GM21447 (cell line): ENCODE measurements around the gene ZNF48.
"Not testable (repeated sequence)": the region's sequence is repeated elsewhere in the genome, so short reads cannot be mapped to it uniquely, and the experiment has no call there.

Source experiments
- ATAC-seq: cut with Tn5 transposase; IDR thresholded peaks from one replicate; pipeline ENCODE4 v1.9.1; 2021; ENCODE audit not compliant: unreplicated experiment

The ZNF48 gene

GRCh38 chr16:30377050-30377811, 18.0 kb upstream of the ZNF48 start:
- no peak for ATAC-seq

DNA sequence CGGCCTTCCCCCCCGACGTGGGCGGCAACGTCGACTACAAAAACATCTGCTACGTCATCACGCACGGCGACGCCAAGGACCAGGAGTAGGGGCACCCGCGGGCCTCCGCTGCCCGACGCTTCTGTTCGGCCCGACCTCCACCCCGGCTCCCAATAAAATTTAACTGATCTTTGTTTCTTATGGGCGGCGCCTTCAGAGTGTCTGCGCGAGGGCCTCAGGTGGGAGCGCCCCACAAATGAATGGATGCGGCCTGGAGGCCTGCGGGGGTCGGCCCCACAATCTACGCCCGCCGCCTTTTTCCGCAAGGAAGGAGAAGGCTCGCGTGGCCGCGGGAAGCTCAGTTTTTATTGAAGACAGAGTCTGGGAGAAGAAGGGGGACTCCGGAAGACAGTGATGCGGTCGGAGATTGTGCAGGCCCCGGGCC, 17.4 kb upstream of the ZNF48 start:
- peak; percentile 39 for ATAC-seq

DNA sequence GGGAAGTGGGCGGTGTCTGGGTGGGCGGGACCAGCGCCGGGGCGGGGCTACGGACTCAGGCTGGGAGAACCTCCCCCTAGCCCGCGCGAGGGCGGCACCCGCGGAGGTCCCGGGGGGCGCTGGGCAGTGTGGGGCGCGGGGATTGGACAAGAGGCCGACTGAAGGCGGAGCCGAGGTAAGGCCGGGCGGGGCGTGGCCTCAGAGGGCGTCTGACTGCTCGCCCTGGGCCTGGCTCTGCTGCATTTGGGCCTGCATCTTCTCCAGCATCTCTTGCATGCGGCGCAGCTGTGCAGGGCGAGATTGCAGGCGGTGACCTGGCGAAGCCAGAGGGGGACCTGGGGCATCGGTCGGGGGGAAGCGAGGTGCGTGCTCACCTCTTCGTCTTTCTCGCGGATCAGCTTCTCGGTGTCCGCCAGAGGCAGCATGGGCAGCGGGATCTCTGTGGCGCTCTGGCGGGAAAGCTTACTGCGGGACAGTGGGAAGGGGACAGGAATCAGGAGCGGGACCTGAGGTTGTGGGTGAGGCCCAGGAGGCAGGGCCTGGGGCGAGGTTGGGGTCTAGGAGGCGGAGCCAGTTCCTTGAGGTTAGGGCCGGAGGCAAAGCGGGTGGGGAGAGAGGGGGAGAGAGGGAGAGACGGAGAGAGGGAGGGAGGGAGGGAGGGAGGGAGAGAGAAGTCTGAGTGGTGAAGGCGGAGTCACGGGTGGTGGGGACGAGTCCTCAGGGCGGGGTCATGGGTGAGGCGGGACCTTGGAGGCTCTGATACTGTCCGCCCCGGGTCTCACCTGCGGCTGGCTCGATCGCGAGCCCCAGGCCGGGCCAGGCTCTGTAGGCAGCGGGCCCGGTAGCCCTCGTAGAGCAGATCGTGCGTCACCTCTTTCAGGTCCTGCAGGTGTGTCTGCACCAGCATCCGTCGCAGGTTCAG, 16.7 kb upstream of the ZNF48 start:
- ATAC-seq, result peak; percentile 75

DNA sequence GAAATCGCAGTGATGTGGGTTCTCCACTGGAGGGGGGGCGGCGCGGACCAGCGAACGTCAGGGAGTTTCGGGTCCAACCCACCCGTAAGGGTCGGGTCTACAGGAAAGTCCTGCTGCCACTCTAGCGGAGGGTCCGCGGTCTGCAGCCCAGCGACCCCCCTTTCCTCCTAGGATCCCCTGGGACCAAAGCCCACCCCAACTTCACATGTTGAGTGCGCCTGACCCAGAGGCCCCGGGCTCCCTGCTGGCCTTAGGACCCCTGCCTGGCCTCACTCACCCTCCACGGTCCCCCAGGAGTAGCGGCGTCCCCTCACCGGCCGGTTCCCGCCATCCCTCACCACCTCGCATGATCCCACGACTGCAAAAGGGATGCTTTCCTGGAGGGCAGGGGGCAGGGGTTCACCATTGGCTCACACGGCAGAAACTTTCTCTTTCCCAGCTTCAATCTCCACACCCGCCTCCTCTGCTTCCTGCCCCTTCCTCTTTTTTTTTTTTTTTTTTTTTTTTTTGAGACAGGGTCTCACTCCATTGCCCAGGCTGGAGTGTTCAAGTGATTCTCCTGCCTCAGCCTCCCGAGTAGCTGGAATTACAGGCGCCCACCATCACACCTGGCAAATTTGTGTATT, 15.9 kb upstream of the ZNF48 start:
- no peak for ATAC-seq

DNA sequence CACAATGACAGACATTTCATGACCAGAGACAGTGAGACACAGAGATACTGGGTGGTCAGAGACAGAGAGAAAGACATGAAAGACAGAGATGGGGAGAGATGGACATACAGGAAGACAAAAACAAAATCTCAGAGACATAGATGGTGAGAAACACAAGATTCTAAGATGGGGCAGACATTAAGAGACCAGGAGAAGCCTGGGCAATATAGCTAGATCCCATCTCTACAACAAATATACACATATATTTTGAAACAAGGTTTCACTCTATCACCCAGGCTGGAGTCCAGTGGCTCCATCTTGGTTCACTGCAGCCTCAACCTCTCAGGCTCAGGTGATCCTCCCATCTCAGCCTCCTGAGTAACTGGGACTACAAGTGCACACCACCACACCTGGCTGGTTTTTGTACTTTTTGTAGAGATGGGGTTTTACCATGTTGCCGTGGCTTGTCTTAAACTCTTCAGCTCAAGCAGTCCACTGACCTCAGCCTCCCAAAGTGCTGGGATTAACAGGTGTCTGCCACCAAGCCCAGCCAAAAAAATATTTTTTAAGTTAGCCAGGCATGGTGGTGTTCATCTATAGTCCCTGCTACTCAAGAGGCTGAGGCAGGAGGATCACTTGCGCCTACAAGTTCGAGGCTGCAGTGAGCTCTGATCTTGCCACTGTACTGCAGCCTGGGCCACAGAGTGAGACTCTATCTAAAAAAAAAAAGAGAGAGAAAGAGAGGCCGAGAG, 15.0 kb upstream of the ZNF48 start:
- no peak for ATAC-seq

- ATAC-seq, result no peak
Observed at GRCh38 chr16:30380803-30381208, 14.4 kb upstream of the ZNF48 start.

GRCh38 chr16:30381291-30382041, 13.8 kb upstream of the ZNF48 start:
- ATAC-seq, result no peak

DNA sequence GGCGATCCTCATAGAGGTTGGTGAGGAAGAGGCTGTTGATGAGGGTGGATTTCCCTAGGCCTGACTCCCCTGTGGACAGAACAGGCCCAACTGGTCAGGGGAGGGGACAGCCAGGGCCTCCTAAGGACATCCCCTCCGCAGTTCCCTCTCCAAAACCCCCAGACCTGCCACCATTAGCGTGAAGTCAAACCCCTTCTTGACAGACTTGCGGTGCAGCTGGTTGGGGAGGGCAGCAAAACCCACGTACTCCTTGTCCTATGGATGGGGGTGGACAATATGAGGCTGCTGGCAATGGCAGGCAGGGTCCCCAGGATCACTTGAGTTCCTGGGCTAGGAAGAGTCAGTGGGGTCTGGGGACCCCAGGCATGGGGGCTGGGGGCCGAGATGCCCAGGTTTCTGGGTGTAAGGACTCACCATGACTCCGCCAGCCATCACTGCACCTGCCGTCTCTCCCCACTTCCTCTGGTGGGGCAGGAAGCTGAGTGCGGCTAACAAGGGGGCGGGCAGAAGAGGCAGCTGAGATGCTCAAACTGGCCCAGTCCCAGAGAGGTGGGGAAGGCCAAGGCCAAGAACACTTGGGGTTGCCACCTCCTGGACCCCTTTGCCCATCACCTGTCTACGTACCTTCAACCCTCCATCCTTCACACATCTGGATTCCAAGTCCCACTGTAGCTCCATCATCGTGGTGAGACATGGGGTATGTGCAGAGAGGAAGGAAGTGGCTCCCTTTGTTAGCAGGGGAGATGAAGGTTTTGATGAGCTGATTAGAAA, 12.9 kb upstream of the ZNF48 start, which contains the start of gene SEPTIN1:
SEPTIN1 (minus strand) TSS at position 451 of the 771 bp plus-strand sequence; CDS start at position 432, 19 bp downstream.
- ATAC-seq, result peak; percentile 34

- ATAC-seq, result no peak
Observed at GRCh38 chr16:30383521-30383920, 11.7 kb upstream of the ZNF48 start.

DNA sequence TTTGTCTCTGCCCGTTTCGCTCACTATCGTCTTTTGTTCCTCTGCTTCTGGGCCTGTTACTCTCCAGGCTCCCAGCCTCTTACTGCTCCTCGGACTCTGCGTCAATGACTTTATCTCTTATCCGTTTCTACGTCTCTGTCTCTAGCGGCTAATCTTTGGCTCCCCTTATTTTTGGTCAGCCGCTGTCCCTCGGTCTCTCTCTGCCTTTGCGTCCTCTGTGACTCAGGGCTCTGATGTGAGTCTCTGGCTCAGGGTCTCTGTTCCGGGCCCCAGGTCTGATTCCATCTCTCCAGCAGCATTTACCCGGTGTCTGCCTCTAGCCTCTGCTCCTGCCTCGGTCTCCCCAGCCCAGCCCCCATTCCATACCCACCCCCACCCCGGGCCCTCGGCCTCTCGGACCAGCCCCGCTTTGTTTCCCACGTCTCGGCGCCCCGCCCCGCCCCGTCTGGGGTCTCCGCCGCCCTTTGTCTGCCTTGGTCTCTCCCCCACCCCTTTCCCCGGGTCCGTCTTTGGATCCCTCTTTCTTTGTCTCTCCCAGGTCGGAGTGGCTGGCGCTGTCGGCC, 547 bp upstream of the ZNF48 start:
- ATAC-seq, result no peak

DNA sequence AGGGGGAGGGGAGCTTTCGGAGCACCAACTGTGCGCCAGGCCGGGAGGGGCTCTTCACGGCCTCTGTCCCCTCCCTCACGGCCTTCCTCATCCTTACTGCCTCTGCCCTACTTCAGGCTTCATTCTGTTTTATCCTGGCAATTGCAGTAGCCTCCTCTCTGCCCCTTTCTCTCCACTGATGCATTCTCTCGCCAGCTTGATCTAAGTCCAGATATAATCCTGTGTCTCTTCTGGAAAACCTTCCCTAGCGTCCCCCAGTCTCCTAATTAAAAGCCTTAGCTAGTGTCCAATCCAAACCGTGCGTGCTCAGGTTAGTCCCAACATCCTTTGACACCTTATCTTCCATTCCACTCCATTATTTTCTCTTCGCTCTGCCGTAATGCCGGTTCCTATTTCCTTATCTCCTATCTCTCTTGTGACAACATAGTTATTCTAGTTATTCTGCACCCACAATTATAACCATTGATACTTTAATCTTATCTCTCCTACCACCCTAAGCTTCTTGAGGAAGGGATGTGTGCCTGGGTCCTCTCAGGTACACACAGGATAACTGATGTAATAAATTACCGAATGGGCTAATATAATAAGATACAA, 869 bp downstream of the ZNF48 start:
- no peak for ATAC-seq

GRCh38 chr16:30396627-30397026, 1.4 kb downstream of the ZNF48 start:
- not testable (repeated sequence) for ATAC-seq

DNA sequence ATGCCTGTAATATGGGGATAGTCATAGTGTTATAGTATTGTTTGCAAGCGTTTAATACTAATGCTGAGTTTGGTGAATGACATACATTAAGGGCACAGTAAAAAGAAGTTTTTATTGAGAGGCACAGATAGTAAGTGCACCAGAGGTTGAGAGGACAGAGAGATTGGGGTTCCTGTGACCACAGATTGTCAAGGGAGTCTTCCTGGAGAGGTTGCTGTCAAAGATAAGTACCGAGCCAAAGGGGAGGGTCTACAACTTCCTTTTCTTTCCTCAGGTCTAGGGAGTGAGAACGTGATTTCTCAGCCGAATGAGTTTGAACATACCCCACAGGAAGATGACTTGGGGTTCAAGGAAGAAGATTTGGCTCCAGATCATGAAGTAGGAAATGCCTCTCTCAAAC, 1.8 kb downstream of the ZNF48 start:
- no peak for ATAC-seq

GRCh38 chr16:30397776-30398660, 2.8 kb downstream of the ZNF48 start:
- no peak for ATAC-seq

- ATAC-seq, result no peak
Observed at GRCh38 chr16:30398661-30399434, 3.6 kb downstream of the ZNF48 start.

DNA sequence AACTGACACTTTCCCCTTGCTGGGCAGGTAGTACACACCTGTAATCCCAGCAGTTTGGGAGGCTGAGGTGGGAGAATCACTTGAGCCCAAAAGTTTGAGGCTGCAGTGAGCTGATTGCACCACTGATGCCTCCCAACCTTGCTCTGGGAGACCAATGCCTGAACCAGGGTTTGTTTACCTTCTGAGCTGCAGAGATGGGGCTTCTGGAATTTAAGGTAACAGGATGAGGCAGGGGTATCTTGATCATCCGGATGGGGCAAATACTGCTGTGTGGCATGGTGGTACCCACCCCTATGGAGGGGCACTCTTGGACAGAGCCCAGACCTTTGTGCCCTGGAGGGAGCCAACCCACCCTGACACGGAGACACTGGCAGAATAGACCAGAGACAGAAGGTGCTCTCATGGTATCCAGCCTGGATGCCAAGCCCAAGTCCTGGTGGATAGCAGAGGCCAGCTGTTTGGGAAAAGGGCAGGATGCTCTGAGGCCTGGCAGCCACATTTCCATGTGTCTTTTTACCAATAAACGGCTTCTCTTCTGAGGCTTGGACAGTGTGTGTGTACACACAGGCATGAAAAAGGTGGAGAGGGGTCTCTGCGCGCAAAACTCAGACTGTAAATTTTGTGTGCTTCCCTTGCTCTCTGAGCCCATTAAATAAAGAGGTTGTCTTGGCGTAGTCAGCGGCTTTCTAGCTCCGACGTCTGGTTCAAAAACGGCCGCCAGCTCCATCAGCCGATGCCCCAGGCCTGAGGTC, 4.4 kb downstream of the ZNF48 start:
- ATAC-seq, result no peak
